Measurements from ENCODE around the gene ALMS1. TPM values are rescaled to one million over a fixed set of nuclear protein-coding genes. Genes with fewer than 3 reads are reported as not detected.
"Not testable (repeated sequence)": the region's sequence is repeated elsewhere in the genome, so short reads cannot be mapped to it uniquely, and the experiment has no call there.

The ALMS1 gene
- total RNA-seq, 1 donor from 2014 or later: 12.8 TPM

GRCh38 chr2:73451263-73451972, 65.8 kb downstream of the ALMS1 start:
- Histone ChIP-seq H3K9me3 (peaks cover 0 to 13% of the 10 kb centered on the region in 2 donors), H3K36me3 (peaks cover 26 to 85% of the 10 kb centered on the region in 2 donors), H3K27ac (no peak overlapping the region), H3K4me1 (no peaks in the 10 kb centered on the region), H3K27me3 (no peaks in the 10 kb centered on the region), H3K4me3 (no peak overlapping the region)
- intact Hi-C loops (cut with DNase I): no loop called here
- DNase-seq (ENCODE audit: low spot score in 2 of 2): no peak
- TF ChIP-seq CTCF (IDR thresholded peaks at IDR 0.05): no peak

GRCh38 chr2:73457982-73458381, 72.3 kb downstream of the ALMS1 start:
- Histone ChIP-seq H3K36me3 (peaks cover 17 to 64% of the 10 kb centered on the region in 2 donors), H3K27ac (no peak overlapping the region), H3K4me1 (no peaks in the 10 kb centered on the region), H3K4me3 (no peak overlapping the region), H3K27me3 (no peaks in the 10 kb centered on the region), H3K9me3 (peaks cover 0 to 65% of the 10 kb centered on the region in 2 donors)
- DNase-seq (ENCODE audit: low spot score in 2 of 2): no peak
- no peak for TF ChIP-seq CTCF (IDR thresholded peaks at IDR 0.05)
- intact Hi-C loops (cut with DNase I): no loop called here

- H3K27ac ChIP-seq; DNase-seq (ENCODE audit: low spot score in 2 of 2); intact Hi-C loops (cut with DNase I); H3K27me3 ChIP-seq; H3K4me1 ChIP-seq; H3K4me3 ChIP-seq: not testable (repeated sequence)
- Histone ChIP-seq H3K9me3 (peaks cover 0 to 46% of the 10 kb centered on the region in 2 donors), H3K36me3 (peaks cover 10 to 32% of the 10 kb centered on the region in 2 donors)
Observed at GRCh38 chr2:73462388-73462787, 76.8 kb downstream of the ALMS1 start.

GRCh38 chr2:73468376-73468775, 82.7 kb downstream of the ALMS1 start:
- Histone ChIP-seq H3K27me3 (no peaks in the 10 kb centered on the region), H3K4me1 (no peaks in the 10 kb centered on the region), H3K36me3 (no peaks in the 10 kb centered on the region), H3K27ac (no peak overlapping the region), H3K9me3 (no peaks in the 10 kb centered on the region), H3K4me3 (no peak overlapping the region)
- TF ChIP-seq CTCF (IDR thresholded peaks at IDR 0.05): no peak
- intact Hi-C loops (cut with DNase I): no loop called here
- no peak for DNase-seq (ENCODE audit: low spot score in 2 of 2)

- H3K4me1 ChIP-seq; H3K9me3 ChIP-seq; intact Hi-C loops (cut with DNase I); H3K27me3 ChIP-seq; DNase-seq (ENCODE audit: low spot score in 2 of 2); H3K4me3 ChIP-seq; H3K27ac ChIP-seq: not testable (repeated sequence)
- peaks cover 7 to 21% of the 10 kb centered on the region in 2 donors for H3K36me3 ChIP-seq
Observed at GRCh38 chr2:73483874-73484273, 98.2 kb downstream of the ALMS1 start.

GRCh38 chr2:73487112-73487657, 101.5 kb downstream of the ALMS1 start:
- Histone ChIP-seq H3K4me3 (no peak overlapping the region), H3K9me3 (no peaks in the 10 kb centered on the region), H3K4me1 (no peaks in the 10 kb centered on the region), H3K27me3 (no peaks in the 10 kb centered on the region), H3K27ac (no peak overlapping the region), H3K36me3 (peaks cover 20 to 43% of the 10 kb centered on the region in 2 donors)
- TF ChIP-seq CTCF (IDR thresholded peaks at IDR 0.05): no peak
- no peak for DNase-seq (ENCODE audit: low spot score in 2 of 2)
- intact Hi-C loops (cut with DNase I): no loop called here
